ENCODE measurements around the gene IFRD2. TPM values are rescaled to one million over a fixed set of nuclear protein-coding genes. Genes with fewer than 3 reads are reported as not detected.

IFRD2 gene
- total and polyA plus RNA-seq, 2 of the 8 experiments (the other 6 are each of a cell fraction or from before 2014, with no cell fraction given) = 76.7 to 88.8 TPM

DNA sequence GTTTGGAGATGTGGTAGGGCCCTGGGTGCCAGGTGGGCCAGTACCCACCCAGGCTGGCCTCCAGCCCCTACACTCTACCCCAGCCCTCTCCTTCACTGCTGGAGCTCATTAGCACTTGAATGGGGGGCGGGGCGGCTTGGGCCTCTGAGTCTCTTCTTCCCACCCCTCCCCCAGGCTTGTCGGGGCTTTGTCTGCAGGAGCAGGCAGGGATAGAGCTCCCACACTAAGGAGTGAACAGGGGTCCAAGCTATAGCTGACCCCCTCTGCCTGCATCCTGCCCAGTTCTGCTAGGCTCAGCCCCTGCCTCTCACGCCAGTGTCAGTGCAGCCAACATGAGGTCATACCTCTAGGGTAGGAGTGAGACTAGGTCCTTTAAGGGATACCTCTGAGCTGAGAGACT is 51.1 kb downstream of the IFRD2 start (continued):
- TF ChIP-seq CHD1 (IDR thresholded peaks at IDR 0.05; ENCODE audit: low read depth, low read length) (no peak), SP4 (IDR thresholded peaks at IDR 0.05; ENCODE audit: low read length) (0 out of 2 replicates have a peak, but pooled peaks have one; percentile 57), RFX5 (IDR thresholded peaks at IDR 0.05; ENCODE audit: borderline replicate concordance, low read depth, low read length) (no peak), SIX5 (IDR thresholded peaks at IDR 0.05; ENCODE audit: low read depth, low read length) (no peak), KDM4A (IDR thresholded peaks at IDR 0.05; ENCODE audit: low read depth, low read length, severe bottlenecking) (no peak), POLR2A (IDR thresholded peaks at IDR 0.05; ENCODE audit: control extremely low read depth in 1 of 2, low read depth in 2 of 2, low read length in 2 of 2) (peak in 1 of 2 experiments; percentile 49; a peak in 2 of 3 replicates), EGR1 (IDR thresholded peaks at IDR 0.05; ENCODE audit: borderline replicate concordance, low read depth, low read length) (no peak), PHF8 (conservative IDR thresholded peaks at IDR 0.05; ENCODE audit: low read depth, low read length) (no peak), TAF7 (optimal IDR thresholded peaks at IDR 0.05; ENCODE audit: borderline replicate concordance, low read depth, low read length) (no peak), KDM1A (IDR thresholded peaks at IDR 0.05; ENCODE audit: borderline replicate concordance, low read length) (peak; percentile 11; the same call in 1 of the 2 replicates), RXRA (IDR thresholded peaks at IDR 0.05; ENCODE audit: insufficient read depth, low read depth, low read length) (0 out of 2 replicates have a peak, but pooled peaks have one; percentile 68), TCF12 (IDR thresholded peaks at IDR 0.05; ENCODE audit: low read depth, low read length) (0 out of 2 replicates have a peak, but pooled peaks have one; percentile 48), CBX5 (IDR thresholded peaks at IDR 0.05; ENCODE audit: low read depth, low read length) (no peak), MAFK (IDR thresholded peaks at IDR 0.05; ENCODE audit: low read depth, low read length) (no peak), EP300 (IDR thresholded peaks at IDR 0.05; ENCODE audit: borderline replicate concordance in 1 of 2, low read depth in 2 of 2, low read length in 2 of 2) (peak in 1 of 2 experiments; percentile 85; a peak in 1 of 3 replicates), TEAD4 (IDR thresholded peaks at IDR 0.05; ENCODE audit: low read depth, low read length) (no peak), GABPA (IDR thresholded peaks at IDR 0.05; ENCODE audit: borderline replicate concordance, insufficient read depth, low read length) (0 out of 2 replicates have a peak, but pooled peaks have one; percentile 15), SP2 (IDR thresholded peaks at IDR 0.05; ENCODE audit: low read length) (no peak), GTF2F1 (IDR thresholded peaks at IDR 0.05; ENCODE audit: borderline replicate concordance, low read depth, low read length) (no peak), TAF1 (IDR thresholded peaks at IDR 0.05; ENCODE audit: low read depth, low read length) (peak; percentile 57; the same call in 1 of the 2 replicates), SRF (IDR thresholded peaks at IDR 0.05; ENCODE audit: low read depth, low read length) (no peak)
- TF ChIP-seq, protein P1, sequence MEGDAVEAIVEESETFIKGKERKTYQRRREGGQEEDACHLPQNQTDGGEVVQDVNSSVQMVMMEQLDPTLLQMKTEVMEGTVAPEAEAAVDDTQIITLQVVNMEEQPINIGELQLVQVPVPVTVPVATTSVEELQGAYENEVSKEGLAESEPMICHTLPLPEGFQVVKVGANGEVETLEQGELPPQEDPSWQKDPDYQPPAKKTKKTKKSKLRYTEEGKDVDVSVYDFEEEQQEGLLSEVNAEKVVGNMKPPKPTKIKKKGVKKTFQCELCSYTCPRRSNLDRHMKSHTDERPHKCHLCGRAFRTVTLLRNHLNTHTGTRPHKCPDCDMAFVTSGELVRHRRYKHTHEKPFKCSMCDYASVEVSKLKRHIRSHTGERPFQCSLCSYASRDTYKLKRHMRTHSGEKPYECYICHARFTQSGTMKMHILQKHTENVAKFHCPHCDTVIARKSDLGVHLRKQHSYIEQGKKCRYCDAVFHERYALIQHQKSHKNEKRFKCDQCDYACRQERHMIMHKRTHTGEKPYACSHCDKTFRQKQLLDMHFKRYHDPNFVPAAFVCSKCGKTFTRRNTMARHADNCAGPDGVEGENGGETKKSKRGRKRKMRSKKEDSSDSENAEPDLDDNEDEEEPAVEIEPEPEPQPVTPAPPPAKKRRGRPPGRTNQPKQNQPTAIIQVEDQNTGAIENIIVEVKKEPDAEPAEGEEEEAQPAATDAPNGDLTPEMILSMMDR (IDR thresholded peaks at IDR 0.05; ENCODE audit: control extremely low read depth in 1 of 3, insufficient read depth in 1 of 3, low read depth in 1 of 3, low read length in 3 of 3) = no peak
- TF ChIP-seq, protein P2, sequence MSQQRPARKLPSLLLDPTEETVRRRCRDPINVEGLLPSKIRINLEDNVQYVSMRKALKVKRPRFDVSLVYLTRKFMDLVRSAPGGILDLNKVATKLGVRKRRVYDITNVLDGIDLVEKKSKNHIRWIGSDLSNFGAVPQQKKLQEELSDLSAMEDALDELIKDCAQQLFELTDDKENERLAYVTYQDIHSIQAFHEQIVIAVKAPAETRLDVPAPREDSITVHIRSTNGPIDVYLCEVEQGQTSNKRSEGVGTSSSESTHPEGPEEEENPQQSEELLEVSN (IDR thresholded peaks at IDR 0.05) = no peak

All from H1 (cell line).